ENCODE results near the gene UBALD1.

The UBALD1 gene

DNA sequence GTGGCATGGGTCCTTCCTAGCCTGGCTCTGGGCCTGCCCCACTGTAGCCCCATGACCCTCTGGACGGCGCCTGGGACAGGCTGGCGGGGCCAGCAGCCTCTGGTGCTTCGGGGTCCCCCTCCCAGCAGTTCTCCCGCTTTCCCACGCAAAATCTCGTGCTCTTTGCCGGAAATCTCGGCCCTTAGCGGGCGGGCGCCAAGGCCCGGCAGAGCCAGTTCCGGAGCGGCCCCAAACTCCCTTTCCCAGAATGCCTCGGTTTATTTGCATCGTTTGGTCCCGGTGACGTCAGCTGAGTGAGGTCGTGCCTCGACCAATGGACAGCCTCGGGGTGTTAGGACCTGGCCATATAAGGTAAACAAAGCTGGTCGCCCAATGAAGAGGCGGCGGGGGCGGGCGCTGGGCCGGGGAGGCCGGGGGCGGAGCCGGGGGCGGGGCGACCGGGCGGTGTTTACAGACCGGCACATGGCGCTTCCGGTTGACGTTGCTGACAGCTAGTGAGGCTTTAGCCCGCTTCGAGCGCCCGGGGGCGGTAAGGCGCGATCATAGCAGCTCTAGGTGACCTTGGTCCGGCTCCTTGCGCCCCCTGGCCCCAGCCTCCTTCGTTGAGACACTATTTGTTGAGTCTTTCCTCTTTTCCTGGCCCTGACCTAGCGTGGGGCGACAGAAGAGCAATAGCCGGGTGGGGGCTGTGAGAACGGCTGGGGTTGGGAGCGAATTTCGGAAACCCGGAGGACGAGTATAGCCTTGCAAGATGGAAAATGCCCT lies 1.5 kb upstream of the UBALD1 start:
- TF ChIP-seq, protein P1, sequence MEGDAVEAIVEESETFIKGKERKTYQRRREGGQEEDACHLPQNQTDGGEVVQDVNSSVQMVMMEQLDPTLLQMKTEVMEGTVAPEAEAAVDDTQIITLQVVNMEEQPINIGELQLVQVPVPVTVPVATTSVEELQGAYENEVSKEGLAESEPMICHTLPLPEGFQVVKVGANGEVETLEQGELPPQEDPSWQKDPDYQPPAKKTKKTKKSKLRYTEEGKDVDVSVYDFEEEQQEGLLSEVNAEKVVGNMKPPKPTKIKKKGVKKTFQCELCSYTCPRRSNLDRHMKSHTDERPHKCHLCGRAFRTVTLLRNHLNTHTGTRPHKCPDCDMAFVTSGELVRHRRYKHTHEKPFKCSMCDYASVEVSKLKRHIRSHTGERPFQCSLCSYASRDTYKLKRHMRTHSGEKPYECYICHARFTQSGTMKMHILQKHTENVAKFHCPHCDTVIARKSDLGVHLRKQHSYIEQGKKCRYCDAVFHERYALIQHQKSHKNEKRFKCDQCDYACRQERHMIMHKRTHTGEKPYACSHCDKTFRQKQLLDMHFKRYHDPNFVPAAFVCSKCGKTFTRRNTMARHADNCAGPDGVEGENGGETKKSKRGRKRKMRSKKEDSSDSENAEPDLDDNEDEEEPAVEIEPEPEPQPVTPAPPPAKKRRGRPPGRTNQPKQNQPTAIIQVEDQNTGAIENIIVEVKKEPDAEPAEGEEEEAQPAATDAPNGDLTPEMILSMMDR (IDR thresholded peaks at IDR 0.05; ENCODE audit: extremely low read depth, insufficient read depth, missing control alignments), result peak; percentile 63
- in situ Hi-C loops (cut with MboI; ENCODE audit: low pct_unique_long_range_greater_than_20kb, low sequenced_read_pairs, unreplicated experiment), result no loop called here
- DNase-seq (ENCODE audit: low spot score), result peak; percentile 99

DNA sequence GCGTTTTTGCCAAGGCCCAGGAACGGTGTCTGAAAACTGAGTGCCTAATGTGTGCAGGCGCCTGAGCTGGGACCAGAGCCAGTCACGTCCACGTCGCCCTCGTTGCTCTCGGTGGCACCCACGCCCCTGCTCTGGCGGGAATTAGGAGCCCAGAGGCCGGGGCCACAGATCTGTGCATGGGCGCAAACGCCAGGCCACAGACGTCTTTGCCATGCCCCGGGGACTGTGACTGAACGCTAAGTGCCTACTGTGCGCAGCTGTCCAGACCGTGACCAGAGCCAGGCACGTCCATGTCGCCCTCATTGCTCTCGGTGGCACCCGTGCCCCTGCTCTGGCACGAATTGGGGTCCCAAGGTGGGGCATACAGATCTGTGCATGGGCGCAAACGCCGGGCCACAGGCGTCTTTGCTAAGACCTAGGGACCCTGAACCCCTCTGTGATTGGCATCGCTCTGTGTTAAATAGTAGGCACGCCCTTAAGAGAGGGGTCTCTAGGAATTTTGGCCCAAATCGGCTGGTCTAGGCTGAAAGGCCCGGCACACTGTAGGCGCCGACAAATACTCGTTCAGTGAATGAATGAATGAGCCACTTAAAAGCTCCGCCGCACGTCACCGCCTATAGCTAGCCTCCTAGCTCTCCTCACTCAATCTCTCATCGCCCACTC lies 827 bp upstream of the UBALD1 start:
- in situ Hi-C loops (cut with MboI; ENCODE audit: low pct_unique_long_range_greater_than_20kb, low sequenced_read_pairs, unreplicated experiment), result no loop called here
- TF ChIP-seq, protein P1 (IDR thresholded peaks at IDR 0.05; ENCODE audit: extremely low read depth, insufficient read depth, missing control alignments), result no peak
- no peak for DNase-seq (ENCODE audit: low spot score)

DNA sequence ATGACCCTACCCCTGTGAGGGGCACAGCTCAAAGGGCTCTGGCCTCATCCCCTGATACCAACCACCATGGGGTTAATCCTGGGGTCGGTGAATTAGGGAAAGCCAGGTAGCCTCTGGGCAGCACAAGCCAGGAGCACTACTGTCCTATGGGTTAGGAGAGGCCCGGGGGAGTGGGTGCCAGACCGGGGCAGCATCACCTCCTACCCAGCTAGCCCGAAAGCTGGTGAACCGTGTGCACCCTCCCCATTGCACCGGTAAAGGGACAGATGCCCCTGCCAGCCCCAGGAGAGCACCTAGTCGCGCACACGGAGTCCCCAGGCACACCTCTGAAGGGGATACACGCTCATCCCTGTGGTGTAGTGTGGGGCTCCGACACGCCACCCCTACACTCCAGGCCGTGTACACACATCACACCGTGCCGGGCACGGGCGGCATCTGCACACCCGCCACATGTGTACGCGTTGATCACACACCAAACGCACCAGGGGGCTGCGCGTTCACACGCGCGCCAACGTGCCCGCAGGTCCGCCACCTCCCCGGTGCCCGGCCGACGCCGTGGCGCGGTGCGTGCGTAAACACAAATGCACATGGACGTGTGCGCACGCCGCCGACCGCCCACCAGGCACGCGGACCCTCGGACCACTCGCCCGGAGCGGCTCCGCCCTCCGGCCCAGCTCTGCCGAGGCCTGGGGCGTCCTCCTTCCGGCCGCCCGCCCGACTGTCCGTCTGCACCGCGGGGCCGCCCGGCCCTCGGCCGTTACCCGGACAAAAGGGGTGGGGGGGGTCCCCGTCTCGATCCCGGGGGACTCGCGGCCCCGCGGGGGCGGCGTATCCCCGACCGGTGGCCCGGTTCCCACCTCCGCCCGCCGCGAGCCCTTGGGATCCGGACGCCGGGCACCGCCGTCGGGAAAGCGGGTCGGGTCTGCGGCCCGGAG lies 785 bp downstream of the UBALD1 start:
- in situ Hi-C loops (cut with MboI; ENCODE audit: low pct_unique_long_range_greater_than_20kb, low sequenced_read_pairs, unreplicated experiment), result no loop called here
- TF ChIP-seq, protein P1 (IDR thresholded peaks at IDR 0.05; ENCODE audit: extremely low read depth, insufficient read depth, missing control alignments), result no peak
- DNase-seq (ENCODE audit: low spot score), result peak; percentile 76

DNA sequence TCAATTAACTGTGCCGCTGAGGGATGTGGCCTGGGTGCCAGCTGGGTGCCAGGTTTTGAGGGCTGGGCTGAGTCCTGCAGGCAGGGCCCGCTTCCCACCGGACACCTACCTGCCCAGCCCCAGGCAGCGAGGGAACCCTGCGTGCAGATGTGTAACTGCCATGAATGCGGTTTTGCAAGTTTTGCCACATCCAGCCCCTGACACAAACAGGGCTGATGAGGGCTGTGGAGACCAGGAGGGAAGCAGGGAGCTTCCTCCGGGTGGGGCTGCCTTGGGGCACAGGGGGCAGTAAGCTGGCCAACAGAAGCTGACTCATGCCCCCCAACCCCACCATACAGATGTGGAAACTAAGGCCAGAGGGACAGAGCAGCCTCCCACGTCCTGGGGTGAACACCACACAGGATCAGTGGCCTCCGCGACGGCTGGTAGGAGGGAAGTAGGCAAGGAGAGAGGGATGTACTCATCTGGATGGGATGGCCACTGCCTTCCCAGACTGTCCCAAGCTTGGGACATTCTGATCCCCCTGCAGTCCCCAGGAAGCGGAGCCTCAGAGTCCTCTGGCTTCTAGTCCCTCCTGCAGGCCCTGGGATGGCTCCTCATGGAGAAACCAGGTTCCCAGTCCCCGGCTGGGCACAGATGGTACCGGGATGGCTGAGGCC lies 1.6 kb downstream of the UBALD1 start:
- in situ Hi-C loops (cut with MboI; ENCODE audit: low pct_unique_long_range_greater_than_20kb, low sequenced_read_pairs, unreplicated experiment), result no loop called here
- TF ChIP-seq, protein P1 (IDR thresholded peaks at IDR 0.05; ENCODE audit: extremely low read depth, insufficient read depth, missing control alignments), result no peak
- no peak for DNase-seq (ENCODE audit: low spot score)

DNA sequence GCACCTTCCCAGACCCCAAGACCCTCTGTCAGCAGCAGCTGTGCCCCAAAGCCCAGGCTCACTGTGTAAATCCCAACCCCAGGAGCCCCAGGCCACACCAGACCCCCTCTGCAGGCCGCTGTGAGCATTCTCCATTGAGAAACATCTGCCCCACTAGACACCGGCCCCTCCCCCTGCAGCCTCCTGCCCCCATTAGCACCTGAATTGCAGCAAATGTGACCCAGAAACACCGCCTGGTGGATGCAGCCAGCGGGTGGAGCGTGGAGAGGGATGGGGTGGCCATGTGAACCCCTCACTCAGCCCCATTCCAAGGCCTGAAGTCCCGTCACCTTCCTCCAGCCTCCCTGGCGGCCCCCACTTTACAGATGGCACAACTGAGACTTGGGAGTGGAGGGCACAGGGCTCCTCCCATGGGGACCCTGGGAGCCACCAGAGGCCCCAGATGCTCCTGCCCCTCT lies 2.2 kb downstream of the UBALD1 start:
- in situ Hi-C loops (cut with MboI; ENCODE audit: low pct_unique_long_range_greater_than_20kb, low sequenced_read_pairs, unreplicated experiment), result no loop called here
- TF ChIP-seq, protein P1 (IDR thresholded peaks at IDR 0.05; ENCODE audit: extremely low read depth, insufficient read depth, missing control alignments), result no peak
- no peak for DNase-seq (ENCODE audit: low spot score)

All from GM13977 (cell line).